Ectodermal cell (in vitro differentiated cells): ENCODE results near the gene AIF1L.

Experiments used
- H3K27ac ChIP-seq: 2 replicates; pipeline ENCODE4 v1.7.0; 2013; ENCODE audit warnings: mild to moderate bottlenecking, low read depth, low read length; ENCODE audit not compliant: insufficient read depth, poor library complexity, severe bottlenecking
- H3K27me3 ChIP-seq: 2 replicates; pipeline ENCODE4 v1.7.0; 2013; ENCODE audit warnings: mild to moderate bottlenecking, low read length; ENCODE audit not compliant: insufficient read depth, control insufficient read depth, poor library complexity, severe bottlenecking
- H3K36me3 ChIP-seq: one replicate; pipeline ENCODE4 v1.7.0; 2013; ENCODE audit warnings: low read length; ENCODE audit not compliant: control insufficient read depth, insufficient read depth
- H3K4me1 ChIP-seq: one replicate; pipeline ENCODE4 v1.7.0; 2013; ENCODE audit warnings: low read length; ENCODE audit not compliant: control insufficient read depth, insufficient read depth
- H3K4me3 ChIP-seq: 2 replicates; pipeline ENCODE4 v1.7.0; 2013; ENCODE audit warnings: low read depth, low read length, control low read depth; ENCODE audit not compliant: insufficient read depth
- H3K9me3 ChIP-seq: 2 replicates; pipeline ENCODE4 v1.7.0; 2013; ENCODE audit warnings: mild to moderate bottlenecking, low read length, moderate library complexity; ENCODE audit not compliant: control insufficient read depth
- WGBS, 2 experiments: methylation state at CpG; one replicate each; pipeline ENCODE4 v1.1.7; 2013; ENCODE audit warnings: missing lambda C conversion rate in 2 of 2; 5-methylcytosine and 5-hydroxymethylcytosine counted together

AIF1L gene

GRCh38 chr9:131091352-131091992, 4.9 kb upstream of the AIF1L start:
- H3K4me1 ChIP-seq, result no peaks in the 10 kb centered on the region
- 91 to 92% methylated on average over 19 of the region's 19 CpGs for WGBS, 2 experiments
- no peaks in the 10 kb centered on the region for H3K9me3 ChIP-seq
- H3K4me3 ChIP-seq, result no peak overlapping the region
- no peaks in the 10 kb centered on the region for H3K36me3 ChIP-seq
- no peak overlapping the region for H3K27ac ChIP-seq
- no peaks in the 10 kb centered on the region for H3K27me3 ChIP-seq

DNA sequence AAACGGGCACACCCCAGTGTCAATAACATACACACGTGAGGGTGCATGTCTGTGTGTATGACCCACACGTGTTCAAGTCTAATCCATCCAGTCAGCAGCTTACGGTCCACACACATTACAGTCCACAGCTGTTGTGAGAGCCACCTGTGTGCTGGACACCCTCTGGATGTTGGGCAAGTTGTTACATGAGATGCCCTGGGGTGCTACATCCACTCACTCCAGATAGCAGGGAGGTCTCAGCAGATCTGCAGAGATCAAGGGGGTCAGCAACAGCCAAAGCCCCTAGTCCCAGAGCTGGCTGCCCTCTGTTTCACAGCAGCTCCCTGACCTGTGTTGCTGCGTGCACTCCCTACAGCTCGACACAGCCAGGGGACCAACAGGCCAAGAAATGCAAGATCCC, 4.3 kb upstream of the AIF1L start:
- WGBS, 2 experiments, result 91 to 95% methylated on average over 6 of the region's 6 CpGs
- Histone ChIP-seq H3K9me3 (no peaks in the 10 kb centered on the region), H3K27me3 (no peaks in the 10 kb centered on the region), H3K4me3 (no peak overlapping the region), H3K27ac (no peak overlapping the region), H3K36me3 (no peaks in the 10 kb centered on the region), H3K4me1 (no peaks in the 10 kb centered on the region)

DNA sequence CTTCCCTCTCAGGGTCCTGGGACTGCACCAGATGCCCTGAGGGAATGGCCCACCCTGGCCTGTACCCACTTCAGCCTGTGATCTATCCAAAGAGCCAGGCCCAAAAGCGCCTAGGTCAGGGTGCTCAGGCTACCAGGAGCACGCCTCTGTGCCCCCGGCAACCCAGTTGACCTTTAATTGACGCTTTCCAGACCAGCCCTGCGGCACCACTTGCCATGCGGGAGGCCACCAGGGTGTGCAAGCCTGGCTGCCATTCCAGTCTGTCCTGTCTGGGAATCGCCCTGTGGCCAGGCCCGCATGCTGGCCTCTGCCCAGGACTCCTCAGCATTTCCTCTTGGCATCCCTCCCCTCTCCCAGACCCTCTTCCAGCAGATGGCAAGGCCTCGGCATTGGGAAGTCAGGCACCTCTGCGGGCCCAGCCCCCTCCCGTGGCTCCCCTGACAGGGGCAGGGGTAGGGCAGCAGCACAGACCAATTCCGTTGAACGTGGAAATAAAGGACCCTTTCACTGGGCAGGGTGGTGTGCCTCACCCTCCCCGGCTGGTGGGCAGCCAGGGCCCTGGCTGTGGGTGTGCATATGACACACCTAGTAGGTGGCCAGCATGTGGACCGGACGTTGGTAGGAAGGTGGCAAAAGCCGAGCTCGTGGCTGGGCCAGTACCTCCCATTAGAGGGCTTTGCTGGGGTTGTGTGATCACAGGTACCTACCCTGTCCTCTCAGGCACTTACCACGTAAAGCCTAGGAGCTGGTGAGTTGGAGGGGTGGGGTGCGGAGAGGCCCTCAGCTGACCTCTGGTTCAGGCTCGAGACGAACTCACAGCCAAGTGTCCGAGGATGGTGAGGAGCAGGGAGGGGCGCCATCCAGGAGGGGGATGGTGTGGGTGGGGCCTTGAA, 3.5 kb upstream of the AIF1L start:
- H3K4me3 ChIP-seq, result no peak overlapping the region
- no peaks in the 10 kb centered on the region for H3K36me3 ChIP-seq
- WGBS, 2 experiments, result 89 to 93% methylated on average over 24 of the region's 24 CpGs
- no peaks in the 10 kb centered on the region for H3K9me3 ChIP-seq
- H3K27me3 ChIP-seq, result no peaks in the 10 kb centered on the region
- H3K4me1 ChIP-seq, result peaks cover 5% of the 10 kb centered on the region
- H3K27ac ChIP-seq, result no peak overlapping the region

- 91 to 93% methylated on average over 5 of the region's 5 CpGs for WGBS, 2 experiments
- Histone ChIP-seq H3K4me1 (peaks cover 18% of the 10 kb centered on the region), H3K27me3 (no peaks in the 10 kb centered on the region), H3K36me3 (no peaks in the 10 kb centered on the region), H3K9me3 (no peaks in the 10 kb centered on the region), H3K4me3 (no peak overlapping the region), H3K27ac (no peak overlapping the region)
Measured at GRCh38 chr9:131094015-131094414, 2.3 kb upstream of the AIF1L start.

GRCh38 chr9:131094622-131095021, 1.7 kb upstream of the AIF1L start:
- Histone ChIP-seq H3K27ac (no peak overlapping the region), H3K27me3 (no peaks in the 10 kb centered on the region), H3K36me3 (no peaks in the 10 kb centered on the region), H3K4me3 (no peak overlapping the region), H3K9me3 (no peaks in the 10 kb centered on the region), H3K4me1 (peaks cover 22% of the 10 kb centered on the region)
- 90 to 92% methylated on average over 12 of the region's 12 CpGs for whole genome bisulfite sequencing, 2 experiments

GRCh38 chr9:131095666-131096268, 564 bp upstream of the AIF1L start:
- peak overlapping the region; percentile 87 for H3K4me3 ChIP-seq

DNA sequence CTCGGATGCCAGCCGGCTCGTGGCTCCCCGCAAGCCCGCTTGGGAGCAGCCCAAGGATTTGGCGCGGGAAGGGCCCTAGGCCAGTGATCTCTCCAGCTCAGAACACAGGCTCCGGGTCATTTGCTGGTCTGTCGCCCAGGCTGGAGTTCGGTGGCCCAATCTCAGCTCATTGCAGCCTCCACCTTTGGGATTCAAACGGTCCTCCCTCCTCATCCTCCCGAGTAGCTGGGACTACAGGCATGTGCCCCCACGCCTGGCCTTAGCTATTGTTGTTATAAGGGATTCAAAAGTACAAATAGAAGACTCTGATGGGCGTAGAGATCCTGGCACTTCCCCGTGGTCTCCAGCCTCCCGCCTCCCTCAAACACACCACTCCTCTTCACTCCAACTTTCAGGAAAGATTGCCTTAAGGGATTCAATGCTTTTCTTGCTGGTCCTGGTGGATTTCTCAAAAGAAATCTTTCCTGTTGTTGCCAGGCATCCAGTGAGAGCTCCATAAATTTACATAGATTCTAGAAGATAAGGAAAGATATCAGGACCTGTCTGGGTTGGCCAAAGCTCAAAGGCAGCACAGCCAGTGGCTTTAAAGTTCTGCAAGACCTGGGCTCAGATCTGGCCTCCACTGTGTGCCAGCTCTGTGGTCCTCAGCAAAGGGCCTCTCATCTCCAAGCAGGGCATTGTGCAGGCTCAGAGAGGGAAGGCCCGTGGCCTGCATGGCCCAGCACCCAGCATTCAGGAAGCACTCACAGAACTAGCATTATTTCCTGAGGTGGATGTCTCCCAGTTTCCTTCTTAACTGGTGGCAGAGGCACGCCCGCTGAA, 1.0 kb downstream of the AIF1L start:
- Histone ChIP-seq H3K9me3 (no peaks in the 10 kb centered on the region), H3K27me3 (no peaks in the 10 kb centered on the region), H3K36me3 (no peaks in the 10 kb centered on the region), H3K27ac (no peak overlapping the region), H3K4me1 (peaks cover 27% of the 10 kb centered on the region), H3K4me3 (peak overlapping the region; percentile 87)
- WGBS, 2 experiments, result 20 to 22% methylated on average over 18 to 19 of the region's 19 CpGs

More at GRCh38 chr9:131095666-131096268, 564 bp upstream of the AIF1L start:
- no peaks in the 10 kb centered on the region for H3K36me3 ChIP-seq
- no peaks in the 10 kb centered on the region for H3K27me3 ChIP-seq
- 40 to 42% methylated on average over 16 of the region's 16 CpGs for WGBS, 2 experiments
- peaks cover 27% of the 10 kb centered on the region for H3K4me1 ChIP-seq
- H3K9me3 ChIP-seq, result no peaks in the 10 kb centered on the region
- no peak overlapping the region for H3K27ac ChIP-seq

GRCh38 chr9:131097948-131098278, 1.6 kb downstream of the AIF1L start:
- no peak overlapping the region for H3K27ac ChIP-seq
- no peaks in the 10 kb centered on the region for H3K9me3 ChIP-seq
- H3K4me1 ChIP-seq, result peaks cover 27% of the 10 kb centered on the region
- peak overlapping the region; percentile 87 for H3K4me3 ChIP-seq
- no peaks in the 10 kb centered on the region for H3K36me3 ChIP-seq
- 87 to 88% methylated on average over 8 of the region's 8 CpGs for WGBS, 2 experiments
- H3K27me3 ChIP-seq, result no peaks in the 10 kb centered on the region

DNA sequence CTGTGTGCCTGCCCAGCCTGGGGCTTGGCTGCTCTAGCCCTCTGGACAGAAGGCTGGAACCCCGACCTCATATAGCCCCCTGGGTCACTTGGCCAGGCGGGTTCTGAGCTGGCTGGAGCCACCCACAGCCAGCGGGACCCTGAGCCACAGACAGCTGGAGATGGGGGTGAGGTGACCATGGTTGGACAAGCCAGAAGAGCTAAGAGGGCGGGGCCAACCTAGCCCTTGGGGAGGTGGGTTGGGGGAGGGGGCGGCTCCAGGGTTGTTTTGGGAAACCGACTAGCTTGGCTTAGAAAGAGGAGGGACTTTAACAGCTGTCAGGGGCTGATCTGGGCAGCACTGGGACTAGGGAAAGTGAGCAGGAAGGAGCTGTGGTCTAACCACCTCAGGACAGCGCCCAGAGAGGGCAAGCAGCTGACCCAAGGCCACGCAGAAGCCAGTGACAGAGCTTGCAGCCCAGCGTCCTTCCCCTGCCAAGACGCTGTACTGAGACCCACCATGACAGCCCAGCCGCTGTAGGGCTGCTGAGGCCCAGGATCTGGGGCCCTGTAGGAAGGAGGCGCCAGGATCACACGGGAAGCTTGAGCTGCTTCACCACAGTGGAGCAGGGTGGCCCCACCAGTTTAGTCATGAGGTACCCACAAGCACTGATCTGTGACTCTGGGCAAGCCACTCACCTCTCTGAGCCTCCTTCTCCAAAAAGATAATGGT, 2.2 kb downstream of the AIF1L start:
- H3K36me3 ChIP-seq, result no peaks in the 10 kb centered on the region
- H3K27ac ChIP-seq, result no peak overlapping the region
- H3K9me3 ChIP-seq, result no peaks in the 10 kb centered on the region
- 76 to 78% methylated on average over 13 of the region's 13 CpGs for WGBS, 2 experiments
- no peaks in the 10 kb centered on the region for H3K27me3 ChIP-seq
- H3K4me3 ChIP-seq, result peak overlapping the region; percentile 87
- H3K4me1 ChIP-seq, result peaks cover 27% of the 10 kb centered on the region
